ENCODE data around the gene SLCO2B1.

- no peak for TF ChIP-seq POLR2A (IDR thresholded peaks at IDR 0.05)
- TF ChIP-seq CTCF (IDR thresholded peaks at IDR 0.05) = no peak
Measured at GRCh38 chr11:75229466-75229865, 78.6 kb downstream of the SLCO2B1 start.

Data from Peyer's patch (tissue), 4 donors.